T-helper 1 cell treated with Interleukin-12 subunit alpha and Interleukin-12 subunit beta and Interleukin-4 antibody, amounts not matched to agents 30 μg/mL and 1 μg/mL, for 36 hours (primary cell): Measurements from ENCODE around the gene PIM2.

Experiments
- H3K27ac Mint-ChIP-seq: one replicate; pipeline ENCODE4 v1.8.0; 2021; ENCODE audit warnings: mild to moderate bottlenecking, mixed read lengths
- H3K27me3 Mint-ChIP-seq: one replicate; pipeline ENCODE4 v1.8.0; 2021; ENCODE audit warnings: low read depth, mixed read lengths
- H3K36me3 Mint-ChIP-seq: one replicate; pipeline ENCODE4 v1.8.0; 2021; ENCODE audit warnings: low read depth, mixed read lengths
- H3K4me1 Mint-ChIP-seq: one replicate; pipeline ENCODE4 v1.8.0; 2021; ENCODE audit warnings: low read depth, mixed read lengths
- H3K4me3 Mint-ChIP-seq: one replicate; pipeline ENCODE4 v1.8.0; 2021; ENCODE audit warnings: mild to moderate bottlenecking, moderate library complexity, mixed read lengths
- H3K9me3 Mint-ChIP-seq: one replicate; pipeline ENCODE4 v1.8.0; 2021; ENCODE audit warnings: mixed read lengths

The PIM2 gene

DNA sequence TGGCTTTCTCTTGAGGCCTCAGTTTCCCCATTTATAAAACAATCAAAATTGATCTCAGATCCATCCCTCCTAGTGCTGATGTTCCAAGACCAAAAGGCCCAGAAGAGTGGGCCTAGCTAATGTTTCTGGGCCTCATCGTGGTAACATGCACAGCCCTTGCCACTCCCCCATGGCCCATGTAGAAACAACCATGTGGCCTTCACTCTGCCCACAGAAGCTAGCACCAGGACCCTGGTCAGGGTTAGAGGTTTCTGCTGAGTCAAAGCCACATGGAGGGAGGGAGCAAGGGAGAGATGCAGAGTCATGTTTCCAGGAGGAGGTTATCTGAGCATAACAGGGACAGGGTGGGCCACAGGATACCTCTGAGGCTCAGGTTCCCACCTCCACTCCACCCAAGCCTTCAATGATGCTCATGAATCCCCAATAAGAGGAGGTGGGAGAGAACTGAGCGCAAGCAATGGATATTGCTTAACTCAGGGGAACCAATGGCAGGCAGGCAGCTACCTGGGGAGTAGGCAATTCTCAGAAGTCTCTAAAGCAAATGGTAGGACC is 21.7 kb upstream of the PIM2 start:
- Mint-ChIP-seq H3K36me3 (peaks cover 36% of the 10 kb centered on the region), H3K27ac (peak overlapping the region; percentile 96), H3K4me3 (peak overlapping the region; percentile 31), H3K27me3 (no peaks in the 10 kb centered on the region), H3K9me3 (no peaks in the 10 kb centered on the region), H3K4me1 (peaks cover 69% of the 10 kb centered on the region)

DNA sequence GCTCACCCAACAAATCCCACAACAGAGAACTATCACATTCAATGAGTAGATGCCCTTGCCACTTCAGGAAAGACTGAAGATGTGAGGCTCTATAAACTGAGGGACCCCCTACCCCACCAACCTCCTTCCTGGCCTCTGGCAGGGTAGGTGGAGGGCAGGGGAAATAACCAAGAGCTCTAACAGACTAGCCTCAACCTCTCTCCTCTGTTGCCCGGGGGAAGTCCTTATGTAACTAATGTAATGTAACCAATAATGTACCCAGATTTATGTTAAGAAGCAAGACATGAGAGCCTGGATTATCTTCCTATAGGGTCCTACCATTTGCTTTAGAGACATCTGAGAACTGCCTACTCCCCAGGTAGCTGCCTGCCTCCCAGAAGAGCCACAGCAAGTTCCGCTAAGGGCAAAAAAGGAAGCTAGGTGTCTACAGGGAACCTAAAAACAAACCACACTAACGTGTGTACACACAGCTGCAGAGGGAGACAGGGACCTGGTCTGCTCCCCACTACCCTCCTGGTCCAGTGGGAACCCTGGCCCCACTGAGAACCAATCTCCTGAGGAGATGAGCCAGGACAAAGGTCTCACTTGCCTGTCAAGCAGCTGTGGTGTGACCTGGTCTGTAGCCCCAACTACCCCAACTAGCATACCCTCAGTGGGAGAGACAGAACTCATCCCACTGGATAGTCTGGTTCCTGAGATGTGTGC is 20.9 kb upstream of the PIM2 start:
- Mint-ChIP-seq H3K27me3 (no peaks in the 10 kb centered on the region), H3K27ac (peak overlapping the region; percentile 96), H3K4me1 (peaks cover 75% of the 10 kb centered on the region), H3K36me3 (peaks cover 44% of the 10 kb centered on the region), H3K9me3 (no peaks in the 10 kb centered on the region), H3K4me3 (peak overlapping the region; percentile 87)

DNA sequence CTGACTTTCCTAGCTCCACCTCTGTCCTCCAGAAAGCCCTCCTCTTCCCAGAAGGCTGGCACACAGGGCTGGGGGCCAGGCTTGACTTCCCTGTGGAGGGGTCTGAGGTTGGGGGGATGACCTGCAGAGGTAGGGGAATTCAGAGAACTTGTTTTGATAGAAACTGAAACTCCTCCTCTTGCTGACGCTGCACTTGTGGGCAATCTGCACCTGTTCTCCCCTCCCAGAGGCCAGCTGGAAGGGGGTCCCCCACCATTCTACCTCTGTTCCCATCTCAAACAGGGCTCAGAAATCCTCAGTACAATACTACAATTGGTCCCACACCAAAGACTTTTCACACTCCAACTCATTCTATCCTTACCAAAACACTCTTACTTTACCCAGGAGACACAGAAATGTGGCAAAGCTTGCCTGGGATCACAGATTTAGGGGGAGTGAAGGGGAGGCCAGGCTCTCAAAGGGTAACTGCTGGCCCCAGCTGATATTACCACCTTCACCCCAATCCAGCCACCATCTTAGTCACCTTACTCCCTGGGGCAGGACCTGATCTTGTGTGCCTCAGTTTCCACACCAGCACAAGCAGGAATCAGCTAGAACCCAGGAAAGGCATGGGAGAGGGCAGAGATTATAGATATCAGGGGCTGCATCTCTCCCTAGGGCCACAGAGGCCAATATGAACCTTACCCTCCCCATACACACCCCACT is 20.0 kb upstream of the PIM2 start:
- Mint-ChIP-seq H3K36me3 (peaks cover 52% of the 10 kb centered on the region), H3K27ac (peak overlapping the region; percentile 96), H3K27me3 (no peaks in the 10 kb centered on the region), H3K9me3 (no peaks in the 10 kb centered on the region), H3K4me1 (peaks cover 77% of the 10 kb centered on the region), H3K4me3 (peak overlapping the region; percentile 87)

DNA sequence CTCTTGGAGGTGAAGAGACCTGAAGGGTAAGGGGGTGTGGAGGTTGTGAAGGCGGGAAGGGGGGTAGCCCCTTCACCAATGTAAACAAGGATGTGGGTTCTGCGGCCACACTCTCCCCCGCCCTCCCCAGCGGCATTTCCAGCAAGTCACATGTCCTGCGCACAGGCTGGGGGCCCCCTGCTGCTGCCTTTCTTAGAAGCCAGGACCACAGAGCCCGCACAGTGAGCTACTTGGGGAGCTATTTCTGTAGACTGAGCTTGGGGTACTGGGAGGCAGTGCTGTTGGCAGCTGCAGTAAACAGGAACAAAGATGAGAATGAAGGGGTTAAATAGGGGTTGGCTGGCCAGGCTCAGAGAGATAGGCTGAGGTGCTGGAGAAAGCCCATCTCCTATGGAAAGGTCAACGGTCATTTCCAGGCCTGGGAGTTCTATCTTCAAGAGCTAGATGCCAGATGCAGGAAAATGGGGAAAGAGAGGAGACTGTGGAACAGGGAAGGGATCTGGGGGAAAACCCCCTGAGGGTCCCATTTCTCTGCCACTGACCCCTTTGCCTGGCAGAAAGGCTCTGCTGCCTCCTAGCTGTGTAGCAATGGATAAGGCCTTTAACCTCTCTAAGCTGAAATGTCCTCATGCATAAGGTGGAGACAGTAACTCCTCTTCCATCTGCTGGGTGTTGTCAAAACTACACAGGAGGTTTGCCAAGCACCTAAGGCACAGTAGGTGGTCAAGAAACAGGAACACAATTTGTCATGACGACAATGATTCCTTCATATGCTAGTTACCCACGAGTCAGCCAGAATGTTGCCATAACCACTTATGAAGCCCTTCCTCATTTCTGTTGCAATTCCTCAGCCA is 18.5 kb upstream of the PIM2 start:
- H3K4me3 Mint-ChIP-seq, result peak overlapping the region; percentile 87
- H3K27ac Mint-ChIP-seq, result peak overlapping the region; percentile 96
- no peaks in the 10 kb centered on the region for H3K27me3 Mint-ChIP-seq
- peaks cover 70% of the 10 kb centered on the region for H3K4me1 Mint-ChIP-seq
- peaks cover 48% of the 10 kb centered on the region for H3K36me3 Mint-ChIP-seq
- no peaks in the 10 kb centered on the region for H3K9me3 Mint-ChIP-seq

DNA sequence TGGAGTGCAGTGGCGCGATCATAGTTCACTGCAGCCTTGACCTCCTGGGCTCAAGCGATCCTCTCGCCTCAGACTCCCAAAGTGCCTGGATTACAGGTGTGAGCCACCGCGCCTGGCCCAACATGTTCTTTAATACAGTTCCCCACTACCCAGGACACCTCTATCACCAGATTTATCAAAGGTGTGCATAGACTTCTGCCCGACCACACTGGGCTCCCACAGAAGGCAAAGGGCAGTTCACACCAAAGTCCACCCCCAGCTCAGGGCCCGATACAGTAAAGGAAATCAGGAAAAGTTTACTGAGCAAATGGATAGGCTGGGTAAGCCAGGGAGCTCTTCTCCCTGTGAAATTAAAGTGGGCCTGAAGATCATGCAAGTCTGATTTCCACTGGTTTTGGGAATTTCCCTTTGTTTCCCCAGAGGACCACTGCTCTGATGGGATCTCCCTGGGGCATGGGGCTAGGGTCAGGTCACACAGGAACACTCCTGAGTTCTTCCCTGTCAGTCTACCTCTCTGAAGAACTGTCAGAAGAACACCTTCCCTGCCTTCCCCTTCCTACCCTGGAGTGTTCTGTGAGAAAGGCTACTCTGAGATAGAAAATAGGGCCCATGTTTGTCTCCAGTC is 17.7 kb upstream of the PIM2 start:
- H3K36me3 Mint-ChIP-seq, result peaks cover 41% of the 10 kb centered on the region
- no peaks in the 10 kb centered on the region for H3K27me3 Mint-ChIP-seq
- no peaks in the 10 kb centered on the region for H3K9me3 Mint-ChIP-seq
- H3K4me1 Mint-ChIP-seq, result peaks cover 62% of the 10 kb centered on the region
- peak overlapping the region; percentile 96 for H3K27ac Mint-ChIP-seq
- peak overlapping the region; percentile 87 for H3K4me3 Mint-ChIP-seq

DNA sequence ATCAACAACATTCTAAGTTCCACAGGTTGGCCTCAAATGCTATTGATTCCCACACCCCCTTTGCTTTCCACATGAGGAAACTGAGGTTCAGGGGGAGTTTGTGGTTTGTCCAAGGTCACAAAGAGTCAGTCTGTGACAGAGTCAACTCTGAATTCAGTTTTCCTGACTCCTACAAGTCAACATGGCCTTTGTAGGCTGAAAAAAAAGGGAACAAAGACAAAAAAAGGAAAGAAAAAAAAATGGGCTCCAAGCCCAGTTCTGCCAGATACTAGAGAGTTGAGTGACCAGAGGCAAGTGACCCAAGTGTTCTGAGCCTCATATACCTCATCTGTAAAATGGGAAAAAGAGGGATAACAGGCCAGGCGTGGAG is 16.5 kb upstream of the PIM2 start:
- Mint-ChIP-seq H3K36me3 (peaks cover 41% of the 10 kb centered on the region), H3K4me1 (peaks cover 54% of the 10 kb centered on the region), H3K9me3 (no peaks in the 10 kb centered on the region), H3K27me3 (no peaks in the 10 kb centered on the region), H3K4me3 (peak overlapping the region; percentile 38), H3K27ac (peak overlapping the region; percentile 80)

DNA sequence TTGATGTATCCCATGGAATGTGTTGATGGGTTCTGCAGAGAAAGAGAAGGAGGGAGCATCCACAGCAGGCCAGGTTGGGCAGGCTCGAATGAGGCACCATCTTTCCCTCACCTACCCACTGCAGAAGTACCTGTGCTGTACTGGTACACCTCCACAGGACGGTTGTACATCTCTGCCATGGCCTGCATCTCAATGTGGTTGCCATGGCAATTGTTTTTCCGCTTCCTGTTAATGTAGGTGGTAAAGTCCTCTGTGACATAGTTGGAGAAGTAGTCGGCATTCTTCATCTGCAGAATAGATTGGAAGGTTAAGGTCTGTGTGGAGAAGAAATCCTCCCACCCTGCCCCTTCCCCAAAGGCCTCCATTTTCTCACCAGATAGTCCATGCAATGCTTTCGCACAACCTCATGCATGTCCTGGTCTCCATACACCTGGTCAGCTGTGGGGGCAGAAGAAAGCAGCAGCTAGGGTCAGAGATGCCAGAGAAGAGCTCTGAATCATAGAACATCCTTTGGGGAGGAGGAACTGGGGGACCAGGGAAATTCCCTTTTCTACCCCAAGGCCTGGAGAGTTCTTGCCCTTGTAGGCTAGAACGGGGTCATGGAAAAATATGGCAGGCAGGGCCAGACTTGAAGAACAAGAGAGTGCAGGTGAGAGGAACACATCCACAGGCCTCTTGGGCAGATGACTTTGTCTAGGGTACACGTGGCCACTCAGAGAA is 15.9 kb upstream of the PIM2 start:
- peak overlapping the region; percentile 38 for H3K4me3 Mint-ChIP-seq
- H3K36me3 Mint-ChIP-seq, result peaks cover 44% of the 10 kb centered on the region
- no peaks in the 10 kb centered on the region for H3K27me3 Mint-ChIP-seq
- H3K27ac Mint-ChIP-seq, result peak overlapping the region; percentile 80
- no peaks in the 10 kb centered on the region for H3K9me3 Mint-ChIP-seq
- H3K4me1 Mint-ChIP-seq, result peaks cover 52% of the 10 kb centered on the region

DNA sequence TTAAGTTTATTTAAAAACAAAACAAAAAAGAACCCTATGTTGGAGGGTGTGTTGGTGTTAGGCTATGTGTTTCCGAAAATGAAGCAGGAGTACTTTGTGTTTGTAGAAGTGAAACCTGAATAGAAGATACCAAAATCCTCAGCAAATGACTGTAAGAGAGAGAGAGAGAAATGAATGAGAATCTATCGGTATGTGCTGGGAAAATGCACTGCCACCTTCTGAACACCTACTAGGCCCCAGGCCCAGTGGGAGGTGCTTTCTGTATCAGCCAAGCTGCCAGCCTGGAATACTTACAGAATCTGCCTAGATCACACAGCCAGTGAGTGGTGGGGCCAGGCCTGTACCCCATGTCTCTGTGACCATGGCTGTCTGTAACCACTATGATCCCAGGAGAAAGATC is 14.9 kb upstream of the PIM2 start:
- Mint-ChIP-seq H3K27me3 (no peaks in the 10 kb centered on the region), H3K4me3 (peak overlapping the region; percentile 48), H3K27ac (peak overlapping the region; percentile 80), H3K9me3 (no peaks in the 10 kb centered on the region), H3K4me1 (peaks cover 42% of the 10 kb centered on the region), H3K36me3 (peaks cover 44% of the 10 kb centered on the region)

DNA sequence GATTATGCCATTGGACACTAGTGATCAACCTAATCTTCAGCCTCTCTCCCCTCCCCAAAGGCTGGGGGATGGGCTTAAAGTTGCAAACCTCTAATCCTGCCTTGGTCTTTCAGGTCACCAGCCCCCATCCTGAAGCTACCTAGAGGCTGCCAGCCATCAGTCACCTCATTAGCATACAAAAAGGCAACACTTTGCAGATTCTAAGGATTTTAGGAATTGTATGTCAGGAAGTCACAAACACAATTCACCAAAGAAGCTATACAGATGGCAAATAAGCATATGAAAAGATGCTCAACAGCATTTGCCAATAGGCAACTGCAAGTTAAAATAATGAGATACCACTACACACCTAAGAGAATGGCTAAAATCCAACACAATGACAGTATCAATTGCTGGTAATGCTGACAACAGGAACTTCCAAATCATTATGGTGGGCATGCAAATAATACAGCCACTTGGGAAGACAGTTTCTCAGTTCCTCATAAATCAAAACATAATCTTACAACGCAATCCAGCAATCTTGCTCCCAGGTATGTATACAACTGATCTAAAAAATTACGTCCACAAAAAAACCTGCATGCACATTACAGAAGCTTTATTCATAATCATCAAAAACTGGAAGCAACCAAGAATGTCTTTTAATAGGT is 9.0 kb upstream of the PIM2 start:
- H3K36me3 Mint-ChIP-seq, result peaks cover 25% of the 10 kb centered on the region

DNA sequence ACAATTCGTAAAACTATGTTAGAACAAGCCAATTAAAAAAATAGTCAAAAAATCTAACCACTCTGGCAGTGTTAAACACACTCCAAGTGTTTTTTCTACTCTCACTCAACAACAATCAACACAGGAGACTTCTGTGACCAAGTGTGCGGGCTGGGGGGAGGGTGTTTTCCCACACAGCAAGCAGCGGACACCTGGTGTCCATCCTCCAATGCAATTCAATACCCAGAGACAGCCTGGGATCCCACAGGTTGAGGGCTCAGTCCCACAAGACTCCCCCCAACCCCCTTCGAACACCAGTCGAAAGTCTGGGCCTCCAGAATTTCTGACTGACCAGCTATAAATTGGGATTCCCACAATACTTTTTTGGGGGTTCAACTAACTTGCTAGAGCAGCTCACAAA is 8.3 kb upstream of the PIM2 start:
- Mint-ChIP-seq H3K4me1 (peaks cover 25% of the 10 kb centered on the region), H3K4me3 (no peak overlapping the region), H3K27ac (no peak overlapping the region), H3K36me3 (peaks cover 26% of the 10 kb centered on the region), H3K9me3 (no peaks in the 10 kb centered on the region), H3K27me3 (no peaks in the 10 kb centered on the region)

More for the DNA sequence above, 9.0 kb upstream of the PIM2 start:
- H3K27ac Mint-ChIP-seq, result no peak overlapping the region
- peaks cover 22% of the 10 kb centered on the region for H3K4me1 Mint-ChIP-seq
- H3K9me3 Mint-ChIP-seq, result no peaks in the 10 kb centered on the region
- no peaks in the 10 kb centered on the region for H3K27me3 Mint-ChIP-seq
- H3K4me3 Mint-ChIP-seq, result no peak overlapping the region

DNA sequence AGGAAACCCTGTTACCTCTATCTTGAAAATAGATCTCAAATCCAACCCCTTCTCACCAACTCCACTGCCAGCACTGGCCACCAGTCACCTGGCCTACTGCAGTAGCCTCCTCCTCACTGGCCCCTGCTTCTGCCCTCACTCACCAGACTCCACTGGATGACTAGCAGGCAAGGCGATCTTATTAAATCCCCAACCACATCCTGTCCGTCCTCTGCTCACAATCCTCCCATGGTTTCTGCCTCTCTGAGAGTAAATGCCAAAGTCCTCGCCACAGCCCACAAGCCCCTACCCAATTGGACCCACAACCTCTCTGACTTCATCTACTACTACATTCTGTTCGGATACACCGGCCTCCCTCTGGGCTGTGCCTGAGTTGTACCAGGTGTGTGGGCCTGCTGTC is 5.4 kb upstream of the PIM2 start:
- Mint-ChIP-seq H3K27ac (peak overlapping the region; percentile 68), H3K4me3 (no peak overlapping the region), H3K9me3 (no peaks in the 10 kb centered on the region), H3K4me1 (peaks cover 38% of the 10 kb centered on the region), H3K36me3 (peaks cover 30% of the 10 kb centered on the region), H3K27me3 (no peaks in the 10 kb centered on the region)

DNA sequence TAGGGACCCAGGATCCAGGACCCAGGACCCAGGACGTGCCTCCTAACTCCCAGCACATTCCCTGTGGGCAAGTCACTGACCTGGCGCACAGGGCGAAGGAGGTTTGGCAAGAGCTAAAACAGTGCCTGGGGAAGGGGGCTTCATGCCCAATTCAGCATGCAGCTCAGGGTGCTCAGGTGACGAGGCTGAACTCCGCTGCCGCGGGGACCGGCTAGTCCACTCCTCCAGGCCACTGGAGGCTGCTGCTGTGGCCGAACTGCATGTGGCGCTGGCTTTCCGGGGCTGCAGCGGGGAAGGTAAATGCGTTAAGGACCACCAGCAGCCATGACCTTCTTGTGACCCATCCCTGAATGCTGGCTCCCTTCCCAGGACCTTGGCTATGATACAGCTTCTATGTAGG is 4.9 kb upstream of the PIM2 start:
- no peak overlapping the region for H3K27ac Mint-ChIP-seq
- peaks cover 39% of the 10 kb centered on the region for H3K4me1 Mint-ChIP-seq
- H3K9me3 Mint-ChIP-seq, result no peaks in the 10 kb centered on the region
- peaks cover 30% of the 10 kb centered on the region for H3K36me3 Mint-ChIP-seq
- no peaks in the 10 kb centered on the region for H3K27me3 Mint-ChIP-seq
- no peak overlapping the region for H3K4me3 Mint-ChIP-seq

DNA sequence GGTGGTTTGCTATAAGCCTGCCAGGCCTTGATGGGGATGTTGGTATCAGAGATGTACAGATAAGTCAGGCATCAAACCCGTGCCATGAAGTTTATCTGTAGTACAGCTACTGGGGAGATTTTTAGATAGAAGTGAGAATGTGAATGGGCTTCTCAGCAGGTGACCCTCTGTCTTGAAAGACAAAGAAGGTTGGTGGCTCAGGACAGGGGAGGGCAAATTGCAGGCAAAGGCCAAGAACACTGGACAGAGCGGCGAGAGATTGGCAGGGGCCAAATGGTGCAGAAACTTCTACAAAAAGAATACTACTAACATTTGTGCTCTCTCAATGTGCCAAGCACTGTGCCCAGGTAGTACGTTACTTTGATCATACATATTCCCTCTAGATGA is 1.9 kb upstream of the PIM2 start:
- H3K4me3 Mint-ChIP-seq, result peak overlapping the region; percentile 98
- peaks cover 34% of the 10 kb centered on the region for H3K4me1 Mint-ChIP-seq
- H3K27me3 Mint-ChIP-seq, result no peaks in the 10 kb centered on the region

More for the DNA sequence above, 1.9 kb upstream of the PIM2 start:
- peaks cover 48% of the 10 kb centered on the region for H3K36me3 Mint-ChIP-seq
- no peaks in the 10 kb centered on the region for H3K9me3 Mint-ChIP-seq
- H3K27ac Mint-ChIP-seq, result peak overlapping the region; percentile 95
